GM12801 (cell line): ENCODE measurements around the gene C6orf163.

Experiments
- CTCF ChIP-seq: IDR thresholded peaks from one replicate; pipeline ENCODE4 v1.5.1; 2011; ENCODE audit warnings: control low read depth; ENCODE audit not compliant: insufficient read length; ENCODE audit errors: extremely low read depth

The C6orf163 gene

DNA sequence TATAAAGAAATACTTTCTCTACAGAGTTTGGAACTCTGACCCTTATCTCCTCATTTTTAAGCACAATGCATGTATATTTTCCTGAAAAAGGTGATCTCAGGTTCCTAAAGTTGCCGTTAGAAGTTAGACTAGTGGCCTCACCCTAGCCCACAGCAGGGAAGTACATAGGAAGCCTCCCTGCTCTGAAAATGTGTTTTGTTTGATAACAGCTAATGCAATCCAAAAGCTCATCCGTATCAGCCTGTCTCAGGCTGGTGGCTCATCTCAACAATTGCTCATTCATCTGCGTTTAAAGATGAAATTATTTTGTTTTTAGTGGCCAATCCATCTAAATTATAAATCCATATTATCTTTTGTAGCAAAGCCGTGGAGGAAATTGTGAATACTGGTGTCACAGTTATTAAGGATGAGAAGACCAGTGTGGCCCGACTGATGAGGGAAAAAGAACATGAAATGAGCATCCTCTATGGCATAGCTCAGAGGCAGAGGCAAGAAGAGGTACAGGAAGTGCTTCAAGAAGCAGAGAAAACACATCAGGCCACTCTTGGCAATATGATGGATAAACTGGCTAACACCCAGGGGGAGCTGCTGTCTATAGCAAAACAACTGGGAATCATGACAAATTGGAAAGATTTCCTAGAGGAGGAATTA, 20.1 kb downstream of the C6orf163 start:
- TF ChIP-seq CTCF = no peak

- no peak for TF ChIP-seq CTCF
These were observed 21.6 kb downstream of the C6orf163 start for GRCh38 chr6:87366072-87366827.

DNA sequence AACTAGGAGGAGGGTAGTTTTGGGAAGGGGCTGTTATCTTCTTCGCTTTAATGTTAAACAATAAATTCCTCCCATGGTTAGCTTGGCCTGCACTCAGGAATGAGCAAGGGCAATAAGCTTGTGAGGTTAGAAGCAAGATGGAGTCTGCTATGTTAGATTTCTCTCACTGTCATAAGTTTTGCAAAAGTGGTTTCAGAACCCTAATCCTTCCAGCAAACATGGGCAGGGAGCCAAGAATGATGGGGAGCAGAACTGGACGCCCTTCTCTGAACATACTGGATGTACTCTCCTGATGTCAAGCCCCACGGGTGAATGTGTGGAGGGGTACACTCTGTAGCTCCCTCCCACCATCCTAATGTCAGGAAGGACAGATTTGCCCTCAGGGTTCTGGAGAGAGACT, 22.3 kb downstream of the C6orf163 start:
- no peak for TF ChIP-seq CTCF

DNA sequence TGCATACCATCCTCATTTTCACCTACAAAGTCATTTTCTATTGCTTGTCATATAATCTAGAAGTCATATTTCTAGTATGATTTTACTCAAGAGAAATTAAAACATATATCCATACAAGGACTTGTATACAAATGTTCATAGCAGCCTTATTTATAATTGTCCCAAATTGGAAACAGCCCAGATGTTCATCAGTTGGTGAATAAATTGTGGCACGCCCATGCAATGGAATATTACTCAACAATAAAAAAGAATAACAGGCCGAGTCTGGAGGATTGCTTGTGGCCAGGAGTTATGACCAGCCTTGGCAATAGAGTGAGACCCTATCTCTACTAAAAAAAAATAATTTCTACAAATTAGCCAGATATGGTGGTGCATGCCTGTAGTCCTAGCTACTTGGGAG, 28.8 kb downstream of the C6orf163 start:
- no peak for TF ChIP-seq CTCF

DNA sequence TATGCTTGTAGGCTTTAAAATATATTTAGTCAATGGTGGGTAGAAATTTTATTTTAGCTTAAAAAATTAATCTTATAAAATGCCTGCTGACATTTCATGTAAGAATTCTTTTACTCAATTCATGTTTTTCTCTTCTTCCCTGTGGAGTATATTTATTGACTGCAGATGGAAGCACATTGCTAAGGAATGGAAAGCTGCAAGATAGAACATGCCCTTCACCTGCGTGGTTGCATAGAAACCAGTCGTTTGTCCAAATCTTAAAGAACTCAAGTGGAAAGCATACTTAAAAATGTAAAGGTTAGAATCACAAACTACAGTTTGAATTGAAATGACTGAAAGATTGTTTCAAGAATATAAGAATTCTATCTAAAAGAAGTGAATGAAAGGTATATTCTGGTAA, 30.7 kb downstream of the C6orf163 start:
- no peak for TF ChIP-seq CTCF

DNA sequence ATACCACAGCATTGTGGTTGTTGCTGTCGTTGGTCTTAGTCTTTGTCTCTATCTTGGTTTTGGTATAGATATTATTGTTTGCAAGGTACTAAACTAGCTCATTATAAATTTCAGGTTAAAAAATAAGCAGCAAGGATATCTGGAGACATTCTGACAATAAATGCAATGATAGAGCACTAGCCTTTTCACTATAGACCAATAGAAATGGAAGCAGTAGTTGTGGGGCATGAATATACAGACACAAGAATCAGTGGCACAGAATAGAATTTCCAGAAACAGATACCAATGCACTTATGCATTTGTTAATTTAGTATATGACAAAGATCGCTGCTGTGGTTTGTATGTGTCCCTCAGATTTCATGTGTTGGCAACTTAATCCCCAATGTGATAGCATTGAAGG, 32.0 kb downstream of the C6orf163 start:
- no peak for TF ChIP-seq CTCF

- TF ChIP-seq CTCF = no peak
These were observed 34.3 kb downstream of the C6orf163 start for GRCh38 chr6:87378947-87379346.
